HepG2 (cell line): Measurements from ENCODE around the gene SLC27A1. TPM values are rescaled to one million over a fixed set of nuclear protein-coding genes. Genes with fewer than 3 reads are reported as not detected.

Source experiments
- ASH2L ChIP-seq: fragments of 300-600, 200-600 bp; sonication (generic); IDR thresholded peaks from 2 replicates; pipeline ENCODE4 v1.7.0; 2017; ENCODE audit warnings: low read depth, mild to moderate bottlenecking, moderate library complexity, mixed read lengths, low read length; ENCODE audit not compliant: insufficient read length
- CHD2 ChIP-seq: IDR thresholded peaks from 2 replicates; pipeline ENCODE4 v1.6.1; 2011; ENCODE audit warnings: low read depth, low read length, improper control_type of control experiment
- CHD4 ChIP-seq: fragments of 200-600 bp; sonication (generic); IDR thresholded peaks from 2 replicates; pipeline ENCODE4 v1.7.0; 2017; ENCODE audit warnings: mild to moderate bottlenecking, low read length, borderline replicate concordance
- GATAD1 ChIP-seq: IDR thresholded peaks from 2 replicates; pipeline ENCODE4 v1.6.1; 2016; ENCODE audit warnings: missing genetic modification reagents, missing compliant biosample characterization
- HCFC1 ChIP-seq: fragments of 150-350 bp; IDR thresholded peaks from 2 replicates; pipeline ENCODE4 v1.6.1; 2014; ENCODE audit warnings: low read depth, low read length
- HOXA3 ChIP-seq: sonication (generic); formaldehyde crosslinking; IDR thresholded peaks from 2 replicates; pipeline ENCODE4 v1.5.0; 2020; ENCODE audit warnings: missing genetic modification reagents
- KAT8 ChIP-seq: IDR thresholded peaks from 2 replicates; pipeline ENCODE4 v1.6.1; 2016; ENCODE audit warnings: missing genetic modification reagents, missing compliant biosample characterization
- KDM2A ChIP-seq: sonication (generic); formaldehyde crosslinking; IDR thresholded peaks from 2 replicates; pipeline ENCODE4 v1.4.0; 2020; ENCODE audit warnings: low read depth, missing genetic modification reagents, borderline replicate concordance
- KDM4B ChIP-seq: sonication (generic); formaldehyde crosslinking; IDR thresholded peaks from 2 replicates; pipeline ENCODE4 v1.4.0; 2020; ENCODE audit warnings: missing genetic modification reagents
- MBD4 ChIP-seq: IDR thresholded peaks from 2 replicates; pipeline ENCODE4 v1.6.1; 2012; ENCODE audit warnings: low read length, inconsistent platforms, borderline replicate concordance
- NPAS2 ChIP-seq: sonication (generic); formaldehyde crosslinking; IDR thresholded peaks from 2 replicates; pipeline ENCODE4 v1.8.0; 2022; ENCODE audit warnings: mild to moderate bottlenecking, missing genetic modification reagents, borderline replicate concordance
- PATZ1 ChIP-seq: sonication (generic); formaldehyde crosslinking; IDR thresholded peaks from 2 replicates; pipeline ENCODE4 v1.4.0; 2020; ENCODE audit warnings: missing genetic modification reagents
- PAWR ChIP-seq: sonication (generic); formaldehyde crosslinking; IDR thresholded peaks from 2 replicates; pipeline ENCODE4 v1.4.0; 2020; ENCODE audit warnings: missing genetic modification reagents, mild to moderate bottlenecking, borderline replicate concordance
- PHF20 ChIP-seq: sonication (generic); formaldehyde crosslinking; IDR thresholded peaks from 2 replicates; pipeline ENCODE4 v1.5.0; 2020; ENCODE audit warnings: mild to moderate bottlenecking, missing genetic modification reagents
- PHF21A ChIP-seq: sonication (generic); formaldehyde crosslinking; IDR thresholded peaks from 2 replicates; pipeline ENCODE4 v1.5.0; 2020; ENCODE audit warnings: mild to moderate bottlenecking, missing genetic modification reagents
- RAD51 ChIP-seq: fragments of 450-650 bp; IDR thresholded peaks from 2 replicates; pipeline ENCODE4 v1.6.1; 2016; ENCODE audit warnings: borderline replicate concordance
- RARA ChIP-seq: IDR thresholded peaks from 2 replicates; pipeline ENCODE4 v1.6.1; 2016; ENCODE audit warnings: missing genetic modification reagents, missing compliant biosample characterization
- RBFOX2 ChIP-seq: fragments of 200-400 bp; formaldehyde crosslinking; IDR thresholded peaks from 2 replicates; pipeline ENCODE4 v1.6.1; 2017; ENCODE audit warnings: low read depth, mild to moderate bottlenecking, low read length
- SNRNP70 ChIP-seq: fragments of 200-400 bp; formaldehyde crosslinking; IDR thresholded peaks from 2 replicates; pipeline ENCODE4 v1.6.1; 2017; ENCODE audit warnings: mild to moderate bottlenecking, low read depth, low read length, moderate library complexity
- THAP7 ChIP-seq: sonication (generic); formaldehyde crosslinking; IDR thresholded peaks from 2 replicates; pipeline ENCODE4 v1.8.1; 2023; ENCODE audit warnings: mild to moderate bottlenecking, missing genetic modification reagents
- XRCC5 ChIP-seq: fragments of 200-400 bp; formaldehyde crosslinking; optimal IDR thresholded peaks from 2 replicates; pipeline ENCODE3; 2017; ENCODE audit warnings: mild to moderate bottlenecking, low read length
- ZFX ChIP-seq: sonication (generic); formaldehyde crosslinking; IDR thresholded peaks from 2 replicates; pipeline ENCODE4 v1.4.0; 2020; ENCODE audit warnings: mild to moderate bottlenecking, low read depth, missing genetic modification reagents, moderate library complexity
- ZNF24 ChIP-seq: fragments of 450-650 bp; IDR thresholded peaks from 2 replicates; pipeline ENCODE4 v1.6.1; 2017; ENCODE audit warnings: antibody characterized with exemption, mild to moderate bottlenecking
- ZNF253 ChIP-seq: sonication (generic); formaldehyde crosslinking; IDR thresholded peaks from 2 replicates; pipeline ENCODE4 v1.8.0; 2022; ENCODE audit warnings: mild to moderate bottlenecking, missing genetic modification reagents, borderline replicate concordance
- ZNF264 ChIP-seq: sonication (generic); formaldehyde crosslinking; IDR thresholded peaks from 2 replicates; pipeline ENCODE4 v1.4.0; 2020; ENCODE audit warnings: missing genetic modification reagents
- ZNF572 ChIP-seq: sonication (generic); formaldehyde crosslinking; IDR thresholded peaks from 2 replicates; pipeline ENCODE4 v1.5.1; 2020; ENCODE audit warnings: mild to moderate bottlenecking, missing genetic modification reagents
- ZNF639 ChIP-seq: conservative IDR thresholded peaks from 2 replicates; pipeline ENCODE4 v1.6.1; 2018; ENCODE audit warnings: missing genetic modification reagents
- polyA plus RNA-seq, 8 experiments: library from polyadenylated mRNA; depleted of rRNA in 3 of 8; stranded (reverse) in 7 of 8; unstranded in 1 of 8; fragments of >200 nt; fragmentation: Illumina TruSeq in 4 of 8; extraction: Trizol in 4 of 8; gene quantifications; 2 replicates each; pipeline versions ENCODE4 v1.2.1 to v1.2.3, GENCODE V29; 2011 to 2016; ENCODE audit warnings: low read depth in 4 of 8, missing spikeins in 1 of 8, mixed read lengths in 1 of 8; ENCODE audit not compliant: insufficient read depth in 1 of 8
- total RNA-seq, 5 experiments: library from RNA; depleted of rRNA; stranded (reverse); fragments of >200 nt; fragmentation: Illumina TruSeq; extraction: Trizol; gene quantifications; 2 replicates each; pipeline ENCODE4 v1.2.3, GENCODE V29; 2016; ENCODE audit warnings: low read depth in 1 of 5

SLC27A1 gene
- total and polyA plus RNA-seq, 2 of the 13 experiments (the other 11 are each of a cell fraction or from before 2014, with no cell fraction given) = 4.1 to 8.8 TPM

- TF ChIP-seq XRCC5 (no peak), ZNF264 (CRISPR knock-in tag) (no peak), ASH2L (no peak), PHF20 (CRISPR knock-in tag) (0 out of 2 replicates have a peak, but pooled peaks have one; percentile 31), MBD4 (no peak), RBFOX2 (no peak), ZNF24 (no peak), KDM2A (CRISPR knock-in tag) (peak; percentile 51; the same call in 1 of the 2 replicates), PATZ1 (CRISPR knock-in tag) (peak; percentile 53; the same call in 1 of the 2 replicates), ZNF253 (CRISPR knock-in tag) (no peak), PAWR (CRISPR knock-in tag) (no peak), NPAS2 (CRISPR knock-in tag) (no peak), KAT8 (CRISPR knock-in tag) (peak; percentile 75), ZNF572 (CRISPR knock-in tag) (no peak), HCFC1 (no peak), PHF21A (CRISPR knock-in tag) (no peak), HOXA3 (CRISPR knock-in tag) (peak; percentile 41; the same call in 1 of the 2 replicates), GATAD1 (CRISPR knock-in tag) (peak; percentile 36; the same call in 1 of the 2 replicates), RARA (CRISPR knock-in tag) (0 out of 2 replicates have a peak, but pooled peaks have one; percentile 5), CHD2 (peak; percentile 86), SNRNP70 (no peak), RAD51 (no peak), ZFX (CRISPR knock-in tag) (0 out of 2 replicates have a peak, but pooled peaks have one; percentile 29), THAP7 (CRISPR knock-in tag) (no peak), ZNF639 (no peak), KDM4B (CRISPR knock-in tag) (no peak), CHD4 (no peak)
These were observed 60.3 kb downstream of the SLC27A1 start (continued) for GRCh38 chr19:17530586-17530985.
